ENCODE results near the gene CRTC1.

GRCh38 chr19:18710186-18710585, 26.7 kb downstream of the CRTC1 start:
- no peak for TF ChIP-seq CTCF (IDR thresholded peaks at IDR 0.05)
- TF ChIP-seq POLR2A (IDR thresholded peaks at IDR 0.05) = no peak

Measured in heart left ventricle (tissue), 13 donors.